ENCODE measurements around the gene GAL3ST2.

GAL3ST2 gene

DNA sequence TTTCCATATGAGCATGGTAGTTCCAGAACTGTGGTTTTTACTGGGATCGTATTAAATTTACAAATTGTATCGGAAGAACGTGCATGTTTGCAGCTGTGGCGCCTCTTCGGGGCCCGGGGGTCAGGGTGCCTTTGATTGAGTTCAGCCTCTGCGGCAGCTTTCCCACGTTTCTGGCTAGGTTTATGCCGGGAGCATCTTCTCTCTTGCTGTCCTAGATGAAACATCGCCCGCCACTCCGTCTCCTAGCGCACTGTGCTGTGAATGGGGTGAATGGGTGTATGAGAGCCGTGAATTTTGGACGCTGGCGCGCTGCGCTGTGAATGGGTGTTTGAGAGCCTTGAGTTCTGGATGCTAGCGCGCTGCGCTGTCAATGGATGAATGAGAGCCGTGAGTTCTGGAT is 69.8 kb downstream of the GAL3ST2 start:
- no peak for DNase-seq

DNA sequence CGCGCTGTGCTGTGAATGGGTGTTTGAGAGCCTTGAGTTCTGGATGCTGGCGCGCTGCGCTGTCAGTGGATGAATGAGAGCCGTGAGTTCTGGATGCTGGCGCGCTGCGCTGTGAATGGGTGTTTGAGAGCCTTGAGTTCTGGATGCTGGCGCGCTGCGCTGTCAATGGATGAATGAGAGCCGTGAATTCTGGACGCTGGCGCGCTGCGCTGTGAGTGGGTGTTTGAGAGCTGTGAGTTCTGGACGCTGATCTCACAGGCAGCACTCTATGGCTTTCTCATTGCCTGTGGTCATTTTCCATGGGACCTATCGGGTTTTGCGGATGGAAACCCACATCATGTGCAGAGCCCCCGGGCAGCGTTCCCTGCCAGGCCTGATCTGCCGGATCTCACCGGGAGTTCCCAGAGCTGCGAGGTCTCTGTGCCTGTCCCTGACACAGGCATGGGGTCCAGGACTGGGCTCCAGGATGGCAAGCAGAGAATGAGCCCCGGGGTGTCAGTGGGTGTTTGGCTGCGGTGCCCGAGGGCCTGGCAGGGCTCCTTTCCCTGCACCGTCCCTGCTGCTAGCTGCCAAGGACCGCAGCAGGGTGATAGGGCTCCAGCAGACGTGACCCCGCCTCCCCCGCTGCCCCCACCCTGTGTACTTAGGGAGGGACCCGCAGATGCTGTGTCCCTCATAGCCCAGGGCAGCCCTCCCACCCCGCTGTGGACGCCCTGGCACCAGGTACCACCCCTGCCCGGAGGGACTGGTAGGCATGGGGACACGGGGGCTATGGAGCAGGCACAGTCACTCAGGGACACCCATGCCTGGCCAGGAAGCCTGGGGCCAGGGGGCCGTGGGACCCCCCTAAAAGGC is 72.4 kb downstream of the GAL3ST2 start:
- DNase-seq: no peak

DNA sequence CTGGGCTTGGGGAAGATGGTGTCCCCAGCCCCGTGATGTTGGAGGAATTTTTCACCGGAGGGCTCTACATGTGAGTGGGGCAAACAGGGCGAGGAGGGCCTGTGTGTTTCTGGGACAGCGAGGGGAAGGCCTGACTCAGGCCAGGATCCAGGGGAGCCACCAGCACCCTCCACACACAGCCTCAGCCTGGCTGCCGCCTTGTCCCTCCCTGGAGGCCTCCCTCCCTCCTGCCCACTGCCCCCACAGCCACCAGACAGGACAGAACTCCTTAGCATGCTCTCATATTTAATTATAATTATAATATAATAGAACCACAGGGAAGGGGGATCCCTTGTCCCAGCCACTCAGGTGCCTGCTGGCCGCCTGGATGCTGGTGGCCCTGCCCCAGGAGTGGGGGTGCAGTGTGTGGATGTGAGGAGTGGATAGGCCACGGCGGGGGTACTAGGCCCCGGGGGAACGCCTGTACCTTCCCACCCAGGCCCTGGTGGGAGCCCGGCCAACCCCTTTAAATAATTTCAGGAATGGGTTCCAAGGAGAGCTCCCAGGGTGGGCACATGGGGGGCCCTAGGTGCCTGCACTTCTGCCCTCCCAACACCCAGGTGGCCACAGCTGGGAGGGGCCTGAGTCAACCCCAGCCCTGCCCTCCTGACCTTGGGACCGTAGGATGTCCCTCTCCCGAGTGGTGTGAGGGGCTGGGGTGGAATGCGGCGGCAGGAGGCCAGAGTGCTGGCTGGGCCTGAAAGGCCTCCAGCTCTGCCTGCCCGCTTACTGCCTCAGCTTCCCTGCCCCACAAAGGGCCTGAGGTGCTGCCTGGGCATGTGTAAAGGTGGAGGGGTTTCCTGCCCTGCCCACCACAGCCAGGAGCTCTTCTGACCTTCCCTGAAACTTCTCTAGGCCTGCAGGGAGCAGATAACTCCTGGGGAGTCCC is 73.3 kb downstream of the GAL3ST2 start:
- DNase-seq: no peak

DNA sequence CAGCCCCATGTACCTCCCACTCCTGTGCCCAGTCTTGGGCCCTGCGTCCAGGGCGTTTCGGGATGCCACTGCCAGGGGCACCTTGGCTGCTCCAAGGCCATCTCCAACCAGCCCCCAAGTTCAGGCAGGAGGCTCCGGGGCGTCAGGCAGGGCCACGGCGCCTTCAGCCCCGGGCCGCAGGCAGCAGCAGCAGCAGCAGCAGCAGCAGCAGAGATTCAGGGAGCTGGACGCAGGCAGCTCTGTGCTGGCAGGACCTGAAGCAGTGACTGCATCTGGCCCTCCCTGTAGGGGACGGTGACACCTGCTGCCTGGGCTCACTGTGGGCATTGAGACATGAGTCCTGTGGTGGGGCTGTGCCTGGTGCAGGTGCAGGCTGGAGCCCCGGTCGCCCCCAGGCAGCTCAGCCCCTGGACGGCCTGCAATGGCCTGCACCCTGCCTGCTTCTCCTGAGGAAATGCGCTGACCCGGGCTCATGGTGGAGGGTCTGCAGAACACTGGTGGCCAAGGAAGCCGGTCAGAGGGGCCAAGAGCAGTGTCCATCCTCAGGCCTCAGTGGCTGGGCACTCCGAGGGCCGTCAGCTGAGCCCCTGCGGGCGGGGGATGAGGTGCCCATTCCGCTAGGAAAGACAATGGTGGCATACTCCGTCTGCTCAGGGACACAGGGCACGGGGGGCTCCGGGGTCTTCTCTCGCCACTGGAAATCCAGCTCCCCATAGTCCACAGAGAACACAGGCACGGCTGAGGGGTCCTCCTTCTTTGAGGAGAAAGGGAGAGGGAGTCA is 74.1 kb downstream of the GAL3ST2 start:
- no peak for DNase-seq

DNA sequence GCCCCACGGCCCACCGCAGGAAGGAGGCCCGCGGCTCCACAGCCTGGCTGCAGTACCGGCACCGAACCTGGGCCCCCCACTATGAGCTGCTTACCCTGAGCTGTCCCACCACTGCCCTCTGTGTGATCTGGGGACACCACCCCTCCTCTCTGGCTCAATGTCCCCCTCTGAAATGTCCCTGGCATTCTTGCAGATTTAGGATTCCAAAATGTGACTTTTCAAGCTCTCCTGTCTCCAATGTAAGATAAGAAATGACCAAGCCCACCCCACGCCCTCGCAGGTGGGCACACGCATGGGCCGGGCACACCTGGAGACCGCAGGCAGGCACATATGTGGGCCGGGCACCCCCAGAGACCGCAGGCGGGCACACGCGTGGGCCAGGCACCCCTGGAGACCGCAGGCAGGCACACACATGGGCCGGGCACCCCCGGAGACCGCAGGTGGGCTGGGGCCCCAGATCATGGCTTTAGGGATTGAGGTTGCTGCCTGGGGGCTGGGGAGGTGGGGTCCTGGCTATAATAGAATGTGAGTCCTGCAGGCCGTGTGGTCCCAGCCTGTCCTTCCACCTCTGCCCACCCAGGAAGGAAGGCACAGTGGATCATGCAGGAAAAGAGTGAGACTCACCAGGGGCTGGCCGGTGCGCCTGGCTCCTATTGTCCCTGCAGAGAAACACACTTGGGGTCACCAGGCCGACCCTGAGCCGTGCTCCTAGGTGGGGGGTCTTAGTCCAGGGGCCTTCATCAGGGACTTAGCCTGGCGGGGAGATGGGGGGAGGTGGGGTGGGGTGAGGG is 74.9 kb downstream of the GAL3ST2 start:
- DNase-seq: no peak

DNA sequence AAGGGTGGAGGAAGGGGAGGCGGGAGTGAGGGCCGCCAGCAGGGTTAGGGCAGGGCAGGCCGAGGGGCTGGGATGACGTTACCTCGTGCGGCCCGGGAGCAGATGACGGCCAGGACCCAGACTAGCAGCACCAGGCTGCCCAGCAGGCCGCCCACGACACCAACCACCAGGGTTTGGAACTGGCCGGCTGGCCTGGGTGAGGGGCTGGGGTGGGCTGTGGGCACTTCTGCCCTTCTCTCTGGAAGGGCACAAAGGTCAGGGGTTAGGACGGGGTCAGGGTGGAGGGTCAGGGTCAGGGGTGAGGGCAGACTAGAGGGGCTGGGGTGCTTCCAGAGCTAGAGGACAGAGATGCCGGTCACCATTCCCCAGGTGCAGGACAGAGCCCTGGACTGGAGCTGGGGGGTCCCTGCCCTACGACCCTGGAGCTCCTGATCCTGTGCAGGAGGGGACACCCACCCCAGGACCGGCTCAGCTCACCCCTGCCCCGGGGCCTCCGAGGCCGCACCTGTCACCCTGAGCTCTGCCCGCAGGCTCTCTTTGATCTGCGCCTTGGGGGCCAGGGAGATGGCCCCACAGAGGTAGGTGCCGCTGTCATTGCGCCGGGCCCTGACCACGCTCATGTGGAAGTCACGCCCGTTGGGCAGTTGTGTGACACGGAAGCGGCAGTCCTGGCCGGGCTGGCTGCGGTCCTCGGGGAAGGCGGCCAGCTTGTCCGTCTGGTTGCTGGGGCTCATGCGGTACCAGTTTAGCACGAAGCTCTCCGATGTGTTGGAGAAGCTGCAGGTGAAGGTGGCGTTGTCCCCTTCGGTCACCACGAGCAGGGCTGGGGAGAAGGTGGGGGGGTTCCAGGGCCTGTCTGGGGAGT is 75.7 kb downstream of the GAL3ST2 start:
- DNase-seq: no peak

DNA sequence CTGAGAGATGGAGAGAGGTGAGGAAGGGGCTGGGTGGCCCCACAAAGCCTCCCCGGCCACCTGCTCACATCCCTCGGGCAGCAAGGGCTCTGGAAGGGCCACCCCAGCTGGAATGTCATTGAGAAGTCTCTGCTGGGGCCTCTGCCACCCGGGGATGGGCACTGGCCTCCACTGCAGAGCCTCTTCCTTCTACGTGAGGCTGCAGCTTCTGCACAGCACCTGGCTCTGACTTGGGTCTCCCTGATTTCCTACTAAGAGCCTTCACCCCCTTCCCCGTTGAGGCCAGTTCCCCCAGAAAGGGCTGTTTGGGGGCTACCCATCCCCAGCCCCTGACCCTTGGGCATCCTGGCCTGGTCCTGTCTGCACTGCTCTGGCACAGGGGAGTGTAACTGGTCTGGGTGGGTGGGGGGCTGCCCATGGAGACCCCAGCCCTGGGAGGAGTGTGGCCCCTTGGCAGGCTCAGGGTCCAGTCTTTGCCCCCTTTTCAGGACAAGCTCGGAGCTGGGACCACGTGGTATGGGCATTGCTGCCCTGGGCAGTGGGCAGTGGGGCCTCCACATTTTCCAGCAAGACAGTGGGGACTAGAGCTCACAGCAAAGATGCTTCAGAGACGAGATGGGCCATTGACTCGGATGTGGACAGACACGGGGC is 76.5 kb downstream of the GAL3ST2 start:
- no peak for DNase-seq
